Measurements from ENCODE around the gene SLC5A5. TPM values are rescaled to one million over a fixed set of nuclear protein-coding genes. Genes with fewer than 3 reads are reported as not detected.

The SLC5A5 gene
- total and polyA plus RNA-seq, 2 of the 4 experiments (the other 2 are of a cell fraction): not detected

DNA sequence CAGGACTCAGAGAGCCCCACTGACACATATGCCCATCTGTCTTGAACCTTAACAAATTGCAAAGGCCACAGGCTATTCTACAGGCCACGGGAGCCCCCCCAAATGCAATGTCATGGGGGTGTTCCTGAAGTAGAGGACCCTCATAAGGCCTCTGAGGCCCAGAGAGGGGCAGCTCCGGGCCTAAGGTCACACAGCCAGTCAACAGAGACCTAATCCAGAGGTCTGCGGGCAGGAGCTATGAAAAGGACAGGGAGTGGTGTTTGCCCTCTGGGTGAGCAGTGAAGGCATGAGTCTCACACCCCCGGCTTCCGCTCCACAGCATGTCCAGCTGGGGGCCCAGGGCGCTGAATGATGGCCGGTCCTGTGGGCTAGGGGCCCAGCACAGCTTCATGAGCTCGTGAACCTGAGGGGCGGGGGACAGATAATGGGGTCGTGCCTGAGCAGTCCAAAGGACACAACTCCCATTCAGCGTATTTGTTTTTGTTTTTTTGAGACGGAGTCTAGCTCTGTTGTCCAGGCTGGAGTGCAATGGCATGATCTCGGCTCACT lies 45.2 kb upstream of the SLC5A5 start:
- TF ChIP-seq MAFK (IDR thresholded peaks at IDR 0.05; ENCODE audit: low read depth, low read length) (no peak), CHD1 (IDR thresholded peaks at IDR 0.05; ENCODE audit: low read depth, low read length) (no peak), SMC3 (IDR thresholded peaks at IDR 0.05; ENCODE audit: low read depth, low read length) (no peak), RAD21 (IDR thresholded peaks at IDR 0.05; ENCODE audit: low read length) (no peak), POLR2A (IDR thresholded peaks at IDR 0.05; ENCODE audit: low read depth, low read length) (no peak), NFE2L2 (IDR thresholded peaks at IDR 0.05; ENCODE audit: low read depth, low read length) (no peak), RFX5 (IDR thresholded peaks at IDR 0.05; ENCODE audit: low read depth, low read length) (no peak), FOS (IDR thresholded peaks at IDR 0.05; ENCODE audit: low read depth, low read length) (no peak), RCOR1 (IDR thresholded peaks at IDR 0.05; ENCODE audit: insufficient replicate concordance, low read length) (no peak), MAZ (IDR thresholded peaks at IDR 0.05; ENCODE audit: borderline replicate concordance, low read depth, low read length) (no peak), BHLHE40 (IDR thresholded peaks at IDR 0.05; ENCODE audit: low read depth, low read length) (no peak), MXI1 (IDR thresholded peaks at IDR 0.05; ENCODE audit: borderline replicate concordance, low read depth, low read length) (no peak), CEBPB (IDR thresholded peaks at IDR 0.05; ENCODE audit: low read depth, low read length) (no peak)
- TF ChIP-seq, protein P1, sequence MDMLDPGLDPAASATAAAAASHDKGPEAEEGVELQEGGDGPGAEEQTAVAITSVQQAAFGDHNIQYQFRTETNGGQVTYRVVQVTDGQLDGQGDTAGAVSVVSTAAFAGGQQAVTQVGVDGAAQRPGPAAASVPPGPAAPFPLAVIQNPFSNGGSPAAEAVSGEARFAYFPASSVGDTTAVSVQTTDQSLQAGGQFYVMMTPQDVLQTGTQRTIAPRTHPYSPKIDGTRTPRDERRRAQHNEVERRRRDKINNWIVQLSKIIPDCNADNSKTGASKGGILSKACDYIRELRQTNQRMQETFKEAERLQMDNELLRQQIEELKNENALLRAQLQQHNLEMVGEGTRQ (IDR thresholded peaks at IDR 0.05; ENCODE audit: low read depth, low read length): no peak
- TF ChIP-seq, protein P2, sequence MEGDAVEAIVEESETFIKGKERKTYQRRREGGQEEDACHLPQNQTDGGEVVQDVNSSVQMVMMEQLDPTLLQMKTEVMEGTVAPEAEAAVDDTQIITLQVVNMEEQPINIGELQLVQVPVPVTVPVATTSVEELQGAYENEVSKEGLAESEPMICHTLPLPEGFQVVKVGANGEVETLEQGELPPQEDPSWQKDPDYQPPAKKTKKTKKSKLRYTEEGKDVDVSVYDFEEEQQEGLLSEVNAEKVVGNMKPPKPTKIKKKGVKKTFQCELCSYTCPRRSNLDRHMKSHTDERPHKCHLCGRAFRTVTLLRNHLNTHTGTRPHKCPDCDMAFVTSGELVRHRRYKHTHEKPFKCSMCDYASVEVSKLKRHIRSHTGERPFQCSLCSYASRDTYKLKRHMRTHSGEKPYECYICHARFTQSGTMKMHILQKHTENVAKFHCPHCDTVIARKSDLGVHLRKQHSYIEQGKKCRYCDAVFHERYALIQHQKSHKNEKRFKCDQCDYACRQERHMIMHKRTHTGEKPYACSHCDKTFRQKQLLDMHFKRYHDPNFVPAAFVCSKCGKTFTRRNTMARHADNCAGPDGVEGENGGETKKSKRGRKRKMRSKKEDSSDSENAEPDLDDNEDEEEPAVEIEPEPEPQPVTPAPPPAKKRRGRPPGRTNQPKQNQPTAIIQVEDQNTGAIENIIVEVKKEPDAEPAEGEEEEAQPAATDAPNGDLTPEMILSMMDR (conservative IDR thresholded peaks at IDR 0.05; ENCODE audit: low read depth, low read length): no peak
- TF ChIP-seq, protein P3, sequence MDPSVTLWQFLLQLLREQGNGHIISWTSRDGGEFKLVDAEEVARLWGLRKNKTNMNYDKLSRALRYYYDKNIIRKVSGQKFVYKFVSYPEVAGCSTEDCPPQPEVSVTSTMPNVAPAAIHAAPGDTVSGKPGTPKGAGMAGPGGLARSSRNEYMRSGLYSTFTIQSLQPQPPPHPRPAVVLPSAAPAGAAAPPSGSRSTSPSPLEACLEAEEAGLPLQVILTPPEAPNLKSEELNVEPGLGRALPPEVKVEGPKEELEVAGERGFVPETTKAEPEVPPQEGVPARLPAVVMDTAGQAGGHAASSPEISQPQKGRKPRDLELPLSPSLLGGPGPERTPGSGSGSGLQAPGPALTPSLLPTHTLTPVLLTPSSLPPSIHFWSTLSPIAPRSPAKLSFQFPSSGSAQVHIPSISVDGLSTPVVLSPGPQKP (IDR thresholded peaks at IDR 0.05; ENCODE audit: borderline replicate concordance, low read depth, low read length): no peak
- Histone ChIP-seq H4K5ac (ENCODE audit: low read depth, low read length) (no peak overlapping the region), H2BK120ac (ENCODE audit: low read depth, low read length) (no peak overlapping the region), H3K79me1 (ENCODE audit: low read depth in 1 of 2, low read length in 2 of 2) (no peaks in the 10 kb centered on the region), H4K20me1 (ENCODE audit: insufficient read depth, low read length) (no peaks in the 10 kb centered on the region), H2BK20ac (ENCODE audit: low read depth, low read length) (no peak overlapping the region), H3K27me3 (ENCODE audit: control insufficient read depth, insufficient read depth, low read length) (peaks cover 26% of the 10 kb centered on the region), H2AK9ac (replicated peaks; ENCODE audit: low read depth, low read length, poor library complexity) (no peak overlapping the region), H3K14ac (replicated peaks; ENCODE audit: low read depth, low read length) (no peak overlapping the region), H3K9ac (ENCODE audit: low read depth, low read length) (no peak overlapping the region), H3K4me1 (ENCODE audit: control insufficient read depth, insufficient read depth, low read length) (peaks cover 2% of the 10 kb centered on the region; the same call in 1 of the 2 replicates), H2AFZ (replicated peaks; ENCODE audit: low read length, poor library complexity) (no peak overlapping the region), H3K9me1 (ENCODE audit: insufficient read depth, low read length) (no peaks in the 10 kb centered on the region), H3K23ac (ENCODE audit: low read depth, low read length) (no peak overlapping the region), H3K56ac (ENCODE audit: extremely low read depth, insufficient read depth, low read length) (no peak overlapping the region), H3K4ac (ENCODE audit: low read depth, low read length) (no peak overlapping the region), H2BK5ac (ENCODE audit: low read depth, low read length, poor library complexity, severe bottlenecking) (no peak overlapping the region), H3K18ac (ENCODE audit: low read depth, low read length) (no peak overlapping the region), H3K9me3 (ENCODE audit: control insufficient read depth, insufficient read depth, low read length) (no peaks in the 10 kb centered on the region), H3K4me2 (ENCODE audit: low read depth, low read length) (no peak overlapping the region), H3K27ac (ENCODE audit: insufficient read depth, low read length) (no peak overlapping the region), H3K4me3 (ENCODE audit: insufficient read depth, low read depth, low read length) (no peak overlapping the region), H4K8ac (ENCODE audit: low read depth in 2 of 2, low read length in 2 of 2) (no peak overlapping the region), H2BK15ac (ENCODE audit: low read depth, low read length) (no peak overlapping the region), H4K91ac (ENCODE audit: insufficient read depth, low read depth, low read length) (no peak overlapping the region), H2AK5ac (ENCODE audit: low read depth, low read length) (no peak overlapping the region), H3K36me3 (ENCODE audit: control insufficient read depth, insufficient read depth, low read length) (no peaks in the 10 kb centered on the region)
- dilution Hi-C loops (cut with HindIII; ENCODE audit: low sequenced_read_pairs, unreplicated experiment) (no loop called here), in situ Hi-C loops (cut with MboI; ENCODE audit: low sequenced_read_pairs) (no loop called here), intact Hi-C loops (cut with micrococcal nuclease) (no loop called here)
- DNase-seq: no peak
- CTCF ChIA-PET: no interaction called here
- 84% methylated on average over 12 of the region's 13 CpGs; no CpG with 5 or more reads in 1 of the 2 experiments for WGBS, 2 experiments (ENCODE audit: extremely low coverage in 2 of 2, insufficient read length in 1 of 2)
- no TSS peak for BruUV-seq (replicated peaks)
- POLR2A ChIA-PET (ENCODE audit: unreplicated experiment): no interaction called here
- ATAC-seq (ENCODE audit: low read depth): no peak
